OCI-LY7 (cell line): ENCODE data around the gene PCED1B. TPM values are rescaled to one million over a fixed set of nuclear protein-coding genes. Genes with fewer than 3 reads are reported as not detected.
A peak's percentile ranks its signal among the peaks of the same experiment; 100 is the strongest.

ENCODE experiments used
- BruUV-seq: library from RNA; stranded (reverse); fragments of 400-500 nt; replicated peaks from 2 replicates; lab custom pipeline; 2021; lab: Mats Ljungman, UMichigan
- CTCF ChIA-PET: fragments of 300-600 bp; sonication (Branson Sonifier 250); formaldehyde crosslinking; loops from one replicate; lab custom pipeline; 2022; ENCODE audit warnings: antibody characterized with exemption; ENCODE audit not compliant: unreplicated experiment; lab: Charles Lee
- POLR2A ChIA-PET: fragments of 300-600 bp; sonication (Branson Sonifier 250); formaldehyde crosslinking; loops from one replicate; lab custom pipeline; 2022; ENCODE audit warnings: antibody characterized with exemption; lab: Charles Lee
- DNase-seq: peaks from one replicate; pipeline ENCODE4 v3.0.0-alpha.2; 2015; ENCODE audit warnings: low spot score
- H2AFZ ChIP-seq: fragments of 200-600 bp; sonication (generic), shearing (Covaris generic); 2 replicates; pipeline ENCODE4 v1.6.1; 2014; ENCODE audit warnings: mild to moderate bottlenecking, antibody characterized with exemption, low read length, moderate library complexity
- H3K27ac ChIP-seq: fragments of 200-600 bp; sonication (generic); 2 replicates; pipeline ENCODE4 v1.5.1; 2014; ENCODE audit warnings: mixed run types, low read depth, mild to moderate bottlenecking, moderate library complexity, low read length, inconsistent platforms; ENCODE audit not compliant: poor library complexity, severe bottlenecking
- H3K36me3 ChIP-seq: fragments of 200-600 bp; sonication (generic); 2 replicates; pipeline ENCODE4 v1.6.1; 2014; ENCODE audit warnings: mild to moderate bottlenecking, antibody characterized with exemption, low read length, moderate library complexity, mixed read lengths; ENCODE audit not compliant: insufficient read depth
- H3K4me1 ChIP-seq: fragments of 200-600 bp; sonication (generic); 2 replicates; pipeline ENCODE4 v1.5.1; 2014; ENCODE audit warnings: mild to moderate bottlenecking, low read length; ENCODE audit not compliant: insufficient read depth, poor library complexity, severe bottlenecking
- H3K4me2 ChIP-seq: fragments of 200-600 bp; sonication (generic); 2 replicates; pipeline ENCODE4 v1.6.1; 2014; ENCODE audit warnings: mild to moderate bottlenecking, low read length
- H3K4me3 ChIP-seq: fragments of 200-600 bp; sonication (generic); 2 replicates; pipeline ENCODE4 v1.5.1; 2014; ENCODE audit warnings: mild to moderate bottlenecking, low read depth, low read length; ENCODE audit not compliant: poor library complexity, severe bottlenecking
- H3K79me2 ChIP-seq: fragments of 200-600 bp; sonication (generic); 2 replicates; pipeline ENCODE4 v1.6.1; 2016; ENCODE audit warnings: low read depth, mild to moderate bottlenecking, low read length, moderate library complexity, mixed read lengths; ENCODE audit not compliant: insufficient read depth
- H3K9me2 ChIP-seq: fragments of 200-600 bp; sonication (generic); 2 replicates; pipeline ENCODE4 v1.6.1; 2016; ENCODE audit warnings: mild to moderate bottlenecking, low read length, mixed read lengths; ENCODE audit not compliant: insufficient read depth
- H3K9me3 ChIP-seq: fragments of 200-600 bp; sonication (generic); 2 replicates; pipeline ENCODE4 v1.6.1; 2014; ENCODE audit warnings: mild to moderate bottlenecking, mixed run types, low read length, mixed read lengths
- H4K20me1 ChIP-seq: fragments of 200-600 bp; sonication (generic); 2 replicates; pipeline ENCODE4 v1.6.1; 2014; ENCODE audit warnings: mild to moderate bottlenecking, antibody characterized with exemption, low read length, moderate library complexity, mixed read lengths; ENCODE audit not compliant: insufficient read depth
- EZH2phosphoT487 ChIP-seq: fragments of 200-600 bp; sonication (generic); IDR thresholded peaks from 2 replicates; pipeline ENCODE4 v1.6.1; 2018; ENCODE audit warnings: low read depth, borderline replicate concordance, mild to moderate bottlenecking, mixed run types, antibody characterized with exemption, low read length, moderate library complexity, mixed read lengths
- intact Hi-C: fragments of 100-400 bp; cut with micrococcal nuclease; formaldehyde crosslinking; loops from one replicate; pipeline ENCODE4 v1.10.0; 2022; ENCODE audit not compliant: unreplicated experiment
- total RNA-seq, 2 experiments: library from RNA; depleted of rRNA in 1 of 2; stranded (reverse); fragments of >200 nt in 1 of 2; shearing (Covaris generic) in 1 of 2; gene quantifications; 2 replicates each; pipeline ENCODE4 v1.2.3, GENCODE V29; 2014 to 2022
- TF ChIP-seq, protein P1 (sequence below): fragments of 200-600 bp; sonication (generic); conservative IDR thresholded peaks from 2 replicates; pipeline ENCODE4 v1.5.1; 2014; ENCODE audit warnings: mild to moderate bottlenecking, antibody characterized with exemption, low read length, moderate library complexity, mixed read lengths

PCED1B gene
- total RNA-seq, 2 experiments from 2014 or later, result 8.4 to 24.3 TPM

DNA sequence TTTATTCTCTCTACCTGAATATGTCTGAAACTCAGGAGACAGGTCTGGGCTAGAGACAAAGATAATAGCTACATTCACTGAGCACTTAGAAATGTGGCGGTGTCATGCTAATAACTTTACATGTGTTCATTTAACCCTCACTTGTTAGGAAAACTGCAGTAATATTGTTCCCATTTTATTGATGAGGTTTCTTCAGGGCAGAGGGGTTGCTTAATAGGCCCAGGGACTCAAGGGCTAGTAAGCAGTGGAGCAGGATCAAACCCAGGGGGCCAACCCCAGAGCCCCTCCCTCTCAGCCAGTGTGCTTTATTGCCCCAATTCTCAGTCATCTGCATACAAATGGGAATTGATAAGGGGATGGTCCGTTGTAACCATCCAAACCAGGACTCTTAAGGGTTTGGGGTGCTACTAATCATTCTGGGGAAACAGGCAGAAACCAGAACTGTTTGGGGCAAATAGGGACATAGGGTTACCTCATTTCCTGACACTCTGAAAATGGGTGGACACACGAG lies 143.2 kb downstream of the PCED1B start:
- POLR2A ChIA-PET, result interaction anchor here (0.7 kb wide), 1 partner anchor 977 kb away, joined by 4 read pairs; no protein-coding TSS in a partner anchor
- TF ChIP-seq, protein P1, sequence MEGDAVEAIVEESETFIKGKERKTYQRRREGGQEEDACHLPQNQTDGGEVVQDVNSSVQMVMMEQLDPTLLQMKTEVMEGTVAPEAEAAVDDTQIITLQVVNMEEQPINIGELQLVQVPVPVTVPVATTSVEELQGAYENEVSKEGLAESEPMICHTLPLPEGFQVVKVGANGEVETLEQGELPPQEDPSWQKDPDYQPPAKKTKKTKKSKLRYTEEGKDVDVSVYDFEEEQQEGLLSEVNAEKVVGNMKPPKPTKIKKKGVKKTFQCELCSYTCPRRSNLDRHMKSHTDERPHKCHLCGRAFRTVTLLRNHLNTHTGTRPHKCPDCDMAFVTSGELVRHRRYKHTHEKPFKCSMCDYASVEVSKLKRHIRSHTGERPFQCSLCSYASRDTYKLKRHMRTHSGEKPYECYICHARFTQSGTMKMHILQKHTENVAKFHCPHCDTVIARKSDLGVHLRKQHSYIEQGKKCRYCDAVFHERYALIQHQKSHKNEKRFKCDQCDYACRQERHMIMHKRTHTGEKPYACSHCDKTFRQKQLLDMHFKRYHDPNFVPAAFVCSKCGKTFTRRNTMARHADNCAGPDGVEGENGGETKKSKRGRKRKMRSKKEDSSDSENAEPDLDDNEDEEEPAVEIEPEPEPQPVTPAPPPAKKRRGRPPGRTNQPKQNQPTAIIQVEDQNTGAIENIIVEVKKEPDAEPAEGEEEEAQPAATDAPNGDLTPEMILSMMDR, result no peak
- no peak for TF ChIP-seq EZH2phosphoT487
- peak overlapping the region; percentile 94 for H3K4me2 ChIP-seq
- H3K27ac ChIP-seq, result peak overlapping the region; percentile 43
- H3K9me2 ChIP-seq, result no peaks in the 10 kb centered on the region
- intact Hi-C loops, result no loop called here
- H3K4me1 ChIP-seq, result peaks cover 77% of the 10 kb centered on the region
- H3K36me3 ChIP-seq, result peaks cover 6% of the 10 kb centered on the region; the same call in 1 of the 2 replicates
- no TSS peak for BruUV-seq
- DNase-seq, result no peak
- peaks cover 77% of the 10 kb centered on the region for H3K79me2 ChIP-seq
- H3K4me3 ChIP-seq, result peak overlapping the region; percentile 63
- CTCF ChIA-PET, result no interaction called here
- no peaks in the 10 kb centered on the region for H3K9me3 ChIP-seq
- no peaks in the 10 kb centered on the region for H4K20me1 ChIP-seq
- peak overlapping the region; percentile 68; the same call in 1 of the 2 replicates for H2AFZ ChIP-seq

DNA sequence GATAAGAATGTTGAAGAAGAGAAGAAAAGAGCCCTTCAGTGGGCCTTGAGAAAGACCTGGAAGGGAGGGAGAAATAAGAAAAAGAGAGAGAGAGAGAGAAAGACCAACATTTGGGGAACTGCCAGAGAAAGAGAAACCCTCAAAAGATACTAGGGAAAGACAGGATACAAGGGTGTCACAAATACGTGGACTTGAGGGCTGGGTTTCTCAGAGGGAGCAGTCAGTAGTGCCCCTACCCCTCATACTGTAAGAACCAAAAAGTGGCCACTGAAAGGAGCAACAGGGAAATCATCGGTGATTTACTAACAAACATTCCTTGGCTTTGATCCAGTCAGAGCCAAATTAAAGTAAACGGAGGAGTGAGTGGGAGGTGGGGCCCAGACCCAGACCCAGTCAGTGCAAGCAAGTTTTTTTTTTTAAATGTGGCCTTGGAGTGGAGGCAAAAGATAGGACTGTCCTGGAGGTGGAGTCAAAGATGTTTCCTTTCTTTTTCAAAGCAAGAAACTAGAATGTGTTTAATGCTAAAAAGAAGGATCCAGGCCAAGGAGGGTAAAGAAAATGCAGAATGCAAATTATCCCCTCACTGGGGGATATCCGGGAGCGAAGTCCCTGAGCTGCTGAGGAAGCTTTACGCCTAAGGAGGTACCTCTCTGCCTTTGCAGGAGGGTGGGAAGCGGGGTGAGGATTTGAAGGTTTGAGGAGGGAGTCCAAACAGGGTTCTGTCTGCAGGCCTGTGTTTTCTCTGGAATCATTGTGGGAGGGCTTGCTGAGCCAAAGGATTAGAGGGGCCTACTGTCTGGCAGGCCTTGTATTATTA lies 143.8 kb downstream of the PCED1B start:
- Histone ChIP-seq H4K20me1 (no peaks in the 10 kb centered on the region), H3K4me3 (peak overlapping the region; percentile 63), H2AFZ (peak overlapping the region; percentile 68; the same call in 1 of the 2 replicates), H3K4me2 (peak overlapping the region; percentile 94), H3K4me1 (peaks cover 80% of the 10 kb centered on the region), H3K27ac (peak overlapping the region; percentile 43), H3K9me3 (no peaks in the 10 kb centered on the region), H3K36me3 (peaks cover 6% of the 10 kb centered on the region; the same call in 1 of the 2 replicates), H3K9me2 (no peaks in the 10 kb centered on the region), H3K79me2 (peaks cover 74% of the 10 kb centered on the region)
- no TSS peak for BruUV-seq
- TF ChIP-seq, protein P1, result no peak
- no peak for TF ChIP-seq EZH2phosphoT487
- intact Hi-C loops, result no loop called here
- ChIA-PET CTCF (no interaction called here), POLR2A (interaction anchor here (0.7 kb wide), 1 partner anchor 978 kb away, joined by 4 read pairs; no protein-coding TSS in a partner anchor)
- no peak for DNase-seq
